OCI-LY7 (cell line): Measurements from ENCODE around the gene IL13RA1. TPM values are rescaled to one million over a fixed set of nuclear protein-coding genes. Genes with fewer than 3 reads are reported as not detected.

Experiments
- BruUV-seq: library from RNA; stranded (reverse); fragments of 400-500 nt; replicated peaks from 2 replicates; lab custom pipeline; 2021; lab: Mats Ljungman, UMichigan
- CTCF ChIA-PET: fragments of 300-600 bp; sonication (Branson Sonifier 250); formaldehyde crosslinking; loops from one replicate; lab custom pipeline; 2022; ENCODE audit warnings: antibody characterized with exemption; ENCODE audit not compliant: unreplicated experiment; lab: Charles Lee
- POLR2A ChIA-PET: fragments of 300-600 bp; sonication (Branson Sonifier 250); formaldehyde crosslinking; loops from one replicate; lab custom pipeline; 2022; ENCODE audit warnings: antibody characterized with exemption; lab: Charles Lee
- DNase-seq: peaks from one replicate; pipeline ENCODE4 v3.0.0-alpha.2; 2015; ENCODE audit warnings: low spot score
- H2AFZ ChIP-seq: fragments of 200-600 bp; sonication (generic), shearing (Covaris generic); 2 replicates; pipeline ENCODE4 v1.6.1; 2014; ENCODE audit warnings: mild to moderate bottlenecking, antibody characterized with exemption, low read length, moderate library complexity
- H3K27ac ChIP-seq: fragments of 200-600 bp; sonication (generic); 2 replicates; pipeline ENCODE4 v1.5.1; 2014; ENCODE audit warnings: mixed run types, low read depth, mild to moderate bottlenecking, moderate library complexity, low read length, inconsistent platforms; ENCODE audit not compliant: poor library complexity, severe bottlenecking
- H3K36me3 ChIP-seq: fragments of 200-600 bp; sonication (generic); 2 replicates; pipeline ENCODE4 v1.6.1; 2014; ENCODE audit warnings: mild to moderate bottlenecking, antibody characterized with exemption, low read length, moderate library complexity, mixed read lengths; ENCODE audit not compliant: insufficient read depth
- H3K4me1 ChIP-seq: fragments of 200-600 bp; sonication (generic); 2 replicates; pipeline ENCODE4 v1.5.1; 2014; ENCODE audit warnings: mild to moderate bottlenecking, low read length; ENCODE audit not compliant: insufficient read depth, poor library complexity, severe bottlenecking
- H3K4me2 ChIP-seq: fragments of 200-600 bp; sonication (generic); 2 replicates; pipeline ENCODE4 v1.6.1; 2014; ENCODE audit warnings: mild to moderate bottlenecking, low read length
- H3K4me3 ChIP-seq: fragments of 200-600 bp; sonication (generic); 2 replicates; pipeline ENCODE4 v1.5.1; 2014; ENCODE audit warnings: mild to moderate bottlenecking, low read depth, low read length; ENCODE audit not compliant: poor library complexity, severe bottlenecking
- H3K79me2 ChIP-seq: fragments of 200-600 bp; sonication (generic); 2 replicates; pipeline ENCODE4 v1.6.1; 2016; ENCODE audit warnings: low read depth, mild to moderate bottlenecking, low read length, moderate library complexity, mixed read lengths; ENCODE audit not compliant: insufficient read depth
- H3K9me2 ChIP-seq: fragments of 200-600 bp; sonication (generic); 2 replicates; pipeline ENCODE4 v1.6.1; 2016; ENCODE audit warnings: mild to moderate bottlenecking, low read length, mixed read lengths; ENCODE audit not compliant: insufficient read depth
- H3K9me3 ChIP-seq: fragments of 200-600 bp; sonication (generic); 2 replicates; pipeline ENCODE4 v1.6.1; 2014; ENCODE audit warnings: mild to moderate bottlenecking, mixed run types, low read length, mixed read lengths
- H4K20me1 ChIP-seq: fragments of 200-600 bp; sonication (generic); 2 replicates; pipeline ENCODE4 v1.6.1; 2014; ENCODE audit warnings: mild to moderate bottlenecking, antibody characterized with exemption, low read length, moderate library complexity, mixed read lengths; ENCODE audit not compliant: insufficient read depth
- EZH2phosphoT487 ChIP-seq: fragments of 200-600 bp; sonication (generic); IDR thresholded peaks from 2 replicates; pipeline ENCODE4 v1.6.1; 2018; ENCODE audit warnings: low read depth, borderline replicate concordance, mild to moderate bottlenecking, mixed run types, antibody characterized with exemption, low read length, moderate library complexity, mixed read lengths
- intact Hi-C: fragments of 100-400 bp; cut with micrococcal nuclease; formaldehyde crosslinking; loops from one replicate; pipeline ENCODE4 v1.10.0; 2022; ENCODE audit not compliant: unreplicated experiment
- total RNA-seq, 2 experiments: library from RNA; depleted of rRNA in 1 of 2; stranded (reverse); fragments of >200 nt in 1 of 2; shearing (Covaris generic) in 1 of 2; gene quantifications; 2 replicates each; pipeline ENCODE4 v1.2.3, GENCODE V29; 2014 to 2022
- TF ChIP-seq, protein P1 (sequence below): fragments of 200-600 bp; sonication (generic); conservative IDR thresholded peaks from 2 replicates; pipeline ENCODE4 v1.5.1; 2014; ENCODE audit warnings: mild to moderate bottlenecking, antibody characterized with exemption, low read length, moderate library complexity, mixed read lengths

Gene IL13RA1
- total RNA-seq, 2 experiments from 2014 or later = not detected

- intact Hi-C loops = no loop called here
- H2AFZ ChIP-seq = no peak overlapping the region
- no peaks in the 10 kb centered on the region for H3K9me2 ChIP-seq
- H3K9me3 ChIP-seq = no peaks in the 10 kb centered on the region
- H3K4me2 ChIP-seq = no peak overlapping the region
- DNase-seq = no peak
- no TSS peak for BruUV-seq
- no peaks in the 10 kb centered on the region for H4K20me1 ChIP-seq
- TF ChIP-seq EZH2phosphoT487 = no peak
- TF ChIP-seq, protein P1, sequence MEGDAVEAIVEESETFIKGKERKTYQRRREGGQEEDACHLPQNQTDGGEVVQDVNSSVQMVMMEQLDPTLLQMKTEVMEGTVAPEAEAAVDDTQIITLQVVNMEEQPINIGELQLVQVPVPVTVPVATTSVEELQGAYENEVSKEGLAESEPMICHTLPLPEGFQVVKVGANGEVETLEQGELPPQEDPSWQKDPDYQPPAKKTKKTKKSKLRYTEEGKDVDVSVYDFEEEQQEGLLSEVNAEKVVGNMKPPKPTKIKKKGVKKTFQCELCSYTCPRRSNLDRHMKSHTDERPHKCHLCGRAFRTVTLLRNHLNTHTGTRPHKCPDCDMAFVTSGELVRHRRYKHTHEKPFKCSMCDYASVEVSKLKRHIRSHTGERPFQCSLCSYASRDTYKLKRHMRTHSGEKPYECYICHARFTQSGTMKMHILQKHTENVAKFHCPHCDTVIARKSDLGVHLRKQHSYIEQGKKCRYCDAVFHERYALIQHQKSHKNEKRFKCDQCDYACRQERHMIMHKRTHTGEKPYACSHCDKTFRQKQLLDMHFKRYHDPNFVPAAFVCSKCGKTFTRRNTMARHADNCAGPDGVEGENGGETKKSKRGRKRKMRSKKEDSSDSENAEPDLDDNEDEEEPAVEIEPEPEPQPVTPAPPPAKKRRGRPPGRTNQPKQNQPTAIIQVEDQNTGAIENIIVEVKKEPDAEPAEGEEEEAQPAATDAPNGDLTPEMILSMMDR = no peak
- no peaks in the 10 kb centered on the region for H3K79me2 ChIP-seq
- POLR2A ChIA-PET = no interaction called here
- H3K27ac ChIP-seq = no peak overlapping the region
- H3K36me3 ChIP-seq = no peaks in the 10 kb centered on the region
- no peak overlapping the region for H3K4me3 ChIP-seq
- H3K4me1 ChIP-seq = peaks cover 5% of the 10 kb centered on the region
- CTCF ChIA-PET = no interaction called here
These were observed 33.6 kb upstream of the IL13RA1 start for GRCh38 chrX:118693843-118694242.

DNA sequence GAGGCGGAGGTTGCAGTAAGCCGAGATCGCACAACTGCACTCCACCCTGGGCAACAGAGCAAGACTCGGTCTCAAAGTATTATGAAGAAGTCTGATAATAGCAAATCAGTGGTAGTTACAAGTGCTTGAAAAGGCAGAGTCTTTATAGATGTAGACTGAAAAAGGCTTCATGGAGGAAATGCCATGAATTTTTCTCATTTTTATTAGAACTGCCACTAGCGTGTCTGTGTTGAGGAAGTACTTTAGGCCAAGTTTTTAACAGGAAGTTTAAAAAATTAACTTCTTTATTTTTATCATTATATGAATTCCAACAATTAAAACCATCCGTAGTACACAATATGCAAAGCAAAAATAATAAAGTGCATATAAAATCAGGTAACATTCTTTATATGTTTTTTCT, 32.8 kb upstream of the IL13RA1 start:
- no peaks in the 10 kb centered on the region for H4K20me1 ChIP-seq
- no peak overlapping the region for H3K4me2 ChIP-seq
- no peaks in the 10 kb centered on the region for H3K79me2 ChIP-seq
- POLR2A ChIA-PET = no interaction called here
- H3K9me3 ChIP-seq = no peaks in the 10 kb centered on the region
- H2AFZ ChIP-seq = no peak overlapping the region
- H3K4me3 ChIP-seq = no peak overlapping the region
- H3K4me1 ChIP-seq = peaks cover 8% of the 10 kb centered on the region
- no peaks in the 10 kb centered on the region for H3K36me3 ChIP-seq
- CTCF ChIA-PET = no interaction called here
- intact Hi-C loops = no loop called here
- TF ChIP-seq, protein P1 = no peak
- no peak for TF ChIP-seq EZH2phosphoT487
- BruUV-seq = no TSS peak
- no peaks in the 10 kb centered on the region for H3K9me2 ChIP-seq
- H3K27ac ChIP-seq = no peak overlapping the region
- DNase-seq = no peak

- no peak overlapping the region for H3K4me3 ChIP-seq
- no peak for TF ChIP-seq EZH2phosphoT487
- TF ChIP-seq, protein P1 = no peak
- no peaks in the 10 kb centered on the region for H3K36me3 ChIP-seq
- H4K20me1 ChIP-seq = no peaks in the 10 kb centered on the region
- intact Hi-C loops = no loop called here
- POLR2A ChIA-PET = no interaction called here
- no peak overlapping the region for H3K27ac ChIP-seq
- H3K79me2 ChIP-seq = no peaks in the 10 kb centered on the region
- H3K9me3 ChIP-seq = no peaks in the 10 kb centered on the region
- CTCF ChIA-PET = no interaction called here
- DNase-seq = peak; percentile 39
- BruUV-seq = no TSS peak
- H3K9me2 ChIP-seq = no peaks in the 10 kb centered on the region
- H3K4me2 ChIP-seq = 0 out of 2 replicates have a peak overlapping the region, but pooled peaks have one; percentile 19
- no peak overlapping the region for H2AFZ ChIP-seq
- peaks cover 8% of the 10 kb centered on the region for H3K4me1 ChIP-seq
These were observed 28.8 kb upstream of the IL13RA1 start for GRCh38 chrX:118698516-118699170.
